GM04504 (cell line): Measurements from ENCODE around the gene ZC3H18.
"Not testable (repeated sequence)": the region's sequence is repeated elsewhere in the genome, so short reads cannot be mapped to it uniquely, and the experiment has no call there.

Source experiments
- DNase-seq: peaks from one replicate; pipeline ENCODE4 v3.0.0-alpha.2; 2012; ENCODE audit warnings: low read depth

The ZC3H18 gene

GRCh38 chr16:88654363-88655052 is 84.3 kb downstream of the ZC3H18 start:
- DNase-seq, result no peak

DNA sequence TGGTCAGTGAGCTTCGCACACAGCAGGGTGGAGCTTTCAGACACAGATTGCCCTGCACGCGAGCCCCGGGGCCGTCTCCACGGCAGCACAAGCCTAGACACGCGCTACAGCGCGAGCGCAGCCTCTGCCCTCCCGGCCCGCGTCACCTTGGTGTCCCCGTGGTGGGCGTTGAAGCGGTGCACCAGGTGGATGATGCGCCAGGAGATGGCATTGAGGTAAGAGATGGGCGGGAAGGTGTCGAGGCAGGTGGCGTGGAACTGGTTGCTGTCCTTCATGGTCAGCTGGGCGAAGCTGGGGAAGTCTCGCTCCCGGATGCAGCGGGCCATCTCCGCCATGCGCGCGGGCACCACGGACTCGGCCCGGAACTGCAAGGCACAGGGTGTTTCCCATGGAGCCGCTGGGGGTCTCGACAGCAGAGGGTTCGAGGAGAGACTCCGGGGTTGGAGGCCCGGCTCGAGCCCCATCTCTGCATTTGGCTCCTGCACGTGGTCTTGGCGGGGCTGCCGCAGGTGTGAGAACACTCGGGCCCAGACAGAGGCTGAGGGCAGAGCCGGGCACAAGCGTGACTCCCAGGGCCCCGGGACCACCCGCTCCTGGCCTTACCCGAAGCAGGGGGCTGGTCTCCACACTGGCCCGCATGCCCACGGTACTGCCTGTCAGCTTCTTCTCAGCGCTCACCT is 85.0 kb downstream of the ZC3H18 start:
- DNase-seq, result no peak

DNA sequence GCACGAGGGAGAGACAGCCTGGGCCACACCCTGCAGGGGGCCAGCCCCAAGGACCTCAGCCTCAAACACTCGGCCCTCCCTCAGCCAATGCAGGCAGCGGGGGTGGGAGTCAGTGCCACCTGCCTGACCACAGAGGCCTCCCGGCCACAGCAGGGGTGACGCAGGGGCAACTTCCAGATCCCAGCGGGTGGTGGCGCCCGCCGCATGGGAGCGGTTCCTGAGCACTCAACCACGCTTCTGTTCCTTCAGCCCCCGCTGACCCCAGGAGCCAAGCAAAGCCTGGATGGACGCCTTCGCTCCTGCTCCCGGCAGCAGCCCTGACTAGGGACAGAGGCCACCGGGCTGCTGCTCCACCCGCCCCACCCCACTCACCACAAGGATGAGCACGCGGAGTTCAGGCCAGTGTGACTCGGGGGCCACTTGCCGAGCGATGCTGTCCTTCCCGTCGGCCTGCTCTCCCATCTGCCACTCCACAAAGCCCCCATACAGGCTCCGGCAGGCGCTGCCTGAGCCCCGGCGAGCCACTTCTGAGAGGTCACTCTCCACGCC is 85.6 kb downstream of the ZC3H18 start:
- no peak for DNase-seq

DNA sequence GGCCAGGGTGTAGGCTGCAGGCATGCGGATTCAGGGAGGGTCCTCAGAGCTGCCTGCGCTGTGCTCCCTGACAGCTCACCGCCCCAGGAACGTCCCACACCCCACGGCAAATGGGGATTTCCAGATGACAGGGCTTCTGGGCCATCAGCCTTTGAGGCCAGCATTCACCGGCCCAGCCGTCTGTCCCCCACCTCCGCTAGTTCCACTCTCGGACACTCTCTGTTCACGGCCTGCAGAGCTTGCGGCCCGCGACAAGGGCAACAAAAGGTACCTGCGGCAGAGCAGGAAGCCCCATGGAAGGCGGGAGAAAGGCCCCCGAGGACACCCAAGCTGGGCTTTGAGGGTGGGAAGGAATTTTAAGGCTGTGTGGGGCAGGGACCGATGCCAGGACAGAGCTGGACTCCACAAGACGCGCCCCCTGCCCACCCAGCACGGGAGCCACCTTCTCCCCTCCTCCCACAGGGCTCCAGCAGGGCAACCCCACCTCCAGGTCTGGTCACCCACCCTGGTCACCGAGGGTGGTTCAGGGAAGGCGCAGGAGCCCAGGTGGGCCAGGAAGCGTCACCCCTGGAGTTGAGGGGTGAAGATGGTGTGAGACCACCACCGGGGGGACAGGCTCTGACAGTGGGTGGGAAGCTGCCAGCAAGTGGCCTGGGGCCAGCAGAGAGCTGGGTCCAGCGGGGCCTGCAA is 86.2 kb downstream of the ZC3H18 start:
- no peak for DNase-seq

DNA sequence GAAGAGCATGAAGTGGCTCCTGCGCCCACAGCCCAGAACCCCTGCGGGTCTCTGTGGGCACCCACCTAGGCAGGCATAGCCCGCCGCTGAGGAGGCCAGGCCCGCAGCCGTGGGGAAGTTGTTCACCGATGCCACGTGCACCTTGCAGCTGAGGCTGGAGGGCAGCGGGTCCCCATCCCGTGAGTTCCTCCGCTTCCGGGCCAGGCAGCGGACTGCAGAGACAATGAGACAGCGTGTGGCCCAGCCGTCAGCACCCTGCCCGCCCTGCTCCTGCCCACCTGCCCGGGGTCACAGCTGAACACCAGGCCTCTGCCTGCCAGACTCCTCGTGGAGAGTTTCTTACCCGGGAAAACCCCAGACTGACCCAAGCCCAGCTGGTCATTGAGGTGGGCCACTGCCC is 87.2 kb downstream of the ZC3H18 start:
- DNase-seq, result no peak

DNA sequence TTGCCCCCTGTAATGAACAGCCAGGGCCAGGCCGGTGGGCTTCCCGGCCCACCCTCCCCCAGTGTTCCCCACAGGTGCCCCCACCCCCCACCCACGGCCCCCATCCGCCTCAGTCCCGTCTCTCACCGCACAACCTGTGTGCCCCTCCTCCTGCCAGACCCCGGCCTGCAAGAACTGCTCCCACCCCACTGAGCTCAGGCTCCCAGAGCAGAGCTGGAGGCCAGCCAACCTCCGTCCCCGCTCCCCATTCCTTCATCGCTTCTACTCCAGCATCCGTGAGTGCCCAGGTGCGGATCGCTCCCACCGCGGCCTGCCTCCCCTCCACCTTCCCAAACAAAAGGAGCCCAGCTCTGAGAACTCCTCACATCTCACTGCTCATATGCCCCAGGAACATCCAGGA is 88.5 kb downstream of the ZC3H18 start:
- no peak for DNase-seq

DNA sequence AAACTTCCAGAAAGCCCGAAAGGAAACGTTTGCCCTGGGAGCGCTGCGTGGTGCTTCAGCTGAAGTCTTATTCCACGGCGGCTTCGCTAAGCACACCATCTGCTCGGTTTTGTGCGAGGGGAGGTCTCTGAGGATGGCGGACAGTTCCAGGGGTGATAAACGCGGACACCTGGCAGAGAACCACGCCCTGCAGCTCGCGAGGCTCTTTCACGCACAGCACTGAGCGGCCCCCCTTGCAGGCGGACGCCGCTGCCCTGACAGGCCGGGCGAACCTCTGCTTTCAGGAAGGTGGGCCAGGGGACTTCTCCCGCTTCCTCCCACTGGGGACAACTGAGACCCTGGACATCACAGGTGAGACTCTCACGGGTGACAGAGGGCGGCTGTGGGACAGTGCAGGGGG is 89.0 kb downstream of the ZC3H18 start:
- no peak for DNase-seq

- DNase-seq, result no peak
Measured at GRCh38 chr16:88661468-88661867, 91.3 kb downstream of the ZC3H18 start.

- DNase-seq, result no peak
Measured at GRCh38 chr16:88662222-88662842, 92.1 kb downstream of the ZC3H18 start.

GRCh38 chr16:88662843-88663606 is 92.8 kb downstream of the ZC3H18 start, which contains the start of gene MVD:
Gene MVD (minus strand): TSS chr16:88663091. CDS start chr16:88663080, 11 bp downstream.
- DNase-seq, result peak; percentile 92

GRCh38 chr16:88665148-88665547 is 94.9 kb downstream of the ZC3H18 start:
- no peak for DNase-seq

DNA sequence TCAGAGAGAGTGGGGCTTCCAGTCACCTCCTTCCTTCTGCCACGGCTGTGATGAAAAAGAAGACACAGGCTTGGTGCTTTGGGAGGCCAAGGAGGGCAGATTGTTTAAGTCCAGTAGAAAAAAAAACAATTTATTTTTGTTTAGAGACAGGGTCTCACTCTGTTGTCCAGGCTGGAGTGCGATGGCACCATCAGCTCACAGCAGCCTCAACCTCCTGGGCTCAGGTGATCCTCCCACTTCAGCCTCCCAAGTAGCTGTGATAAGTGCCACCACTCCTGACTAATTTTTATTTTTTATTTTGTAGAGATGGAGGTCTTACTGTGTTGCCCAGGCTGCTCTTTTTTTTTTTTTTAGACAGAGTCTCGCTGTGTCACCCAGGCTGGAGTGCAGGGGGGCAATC is 95.4 kb downstream of the ZC3H18 start:
- no peak for DNase-seq

- no peak for DNase-seq
Measured at GRCh38 chr16:88667461-88667860, 97.3 kb downstream of the ZC3H18 start.

- DNase-seq, result not testable (repeated sequence)
Measured at GRCh38 chr16:88669493-88669892, 99.3 kb downstream of the ZC3H18 start.

GRCh38 chr16:88669980-88670379 is 99.8 kb downstream of the ZC3H18 start:
- no peak for DNase-seq

GRCh38 chr16:88671806-88672205 is 101.6 kb downstream of the ZC3H18 start:
- no peak for DNase-seq

DNA sequence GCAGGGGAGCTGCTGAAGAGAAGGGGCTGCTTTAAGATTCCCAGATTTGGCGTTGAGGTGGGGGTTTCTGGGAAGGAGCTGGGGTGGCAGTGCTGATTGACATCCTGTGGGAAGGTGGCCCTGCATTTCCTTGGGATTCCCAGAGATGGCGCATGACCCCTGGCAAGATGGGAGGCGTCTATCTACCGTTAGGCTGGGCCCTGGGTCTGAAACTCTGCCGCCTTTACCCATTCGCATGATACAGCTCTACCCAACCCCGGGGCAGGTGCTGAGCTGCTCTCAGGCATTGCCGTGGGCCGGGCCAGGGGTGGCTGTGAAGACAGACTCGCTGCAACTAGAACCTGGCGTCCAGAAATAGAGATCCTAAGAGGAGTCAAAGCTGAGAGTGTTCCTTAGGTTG is 102.6 kb downstream of the ZC3H18 start:
- DNase-seq, result no peak

- no peak for DNase-seq
Measured at GRCh38 chr16:88673716-88674379, 103.6 kb downstream of the ZC3H18 start.

GRCh38 chr16:88676502-88677242 is 106.5 kb downstream of the ZC3H18 start:
- DNase-seq, result no peak

DNA sequence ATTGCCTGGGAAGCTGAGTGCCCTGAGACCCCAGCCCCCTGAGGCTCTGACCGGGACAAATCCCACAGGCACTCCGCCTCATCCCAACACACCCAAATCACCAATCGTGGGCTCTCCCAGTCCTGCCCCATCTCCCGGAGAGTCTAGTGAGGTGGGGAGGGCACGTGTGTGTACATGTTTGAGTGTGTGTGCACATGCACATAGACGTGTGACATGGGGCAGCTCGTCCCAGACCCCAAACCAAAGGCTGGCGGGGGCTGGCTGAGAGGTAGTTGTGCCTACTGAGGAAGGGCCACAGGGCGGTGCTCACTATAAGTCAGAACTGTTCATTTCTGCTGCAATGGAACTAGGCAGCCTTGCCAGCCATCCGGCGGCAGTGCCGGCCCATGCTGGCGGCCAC is 107.5 kb downstream of the ZC3H18 start:
- DNase-seq, result no peak
